ENCODE results near the gene CRYBB1. TPM values are rescaled to one million over a fixed set of nuclear protein-coding genes. Genes with fewer than 3 reads are reported as not detected.

The CRYBB1 gene
- total RNA-seq, 4 donors from 2014 or later: 1.1 to 6.4 TPM; not detected in 2

GRCh38 chr22:26623984-26624383 is 6.2 kb upstream of the CRYBB1 start:
- Histone ChIP-seq H3K27me3 (no peaks in the 10 kb centered on the region), H3K4me1 (peaks cover 0 to 6% (median 1%) of the 10 kb centered on the region in 4 donors), H3K4me3 (no peak overlapping the region), H3K27ac (no peak overlapping the region), H3K9me3 (no peaks in the 10 kb centered on the region), H3K36me3 (no peaks in the 10 kb centered on the region)
- in situ Hi-C loops (cut with MboI; ENCODE audit: low pct_ligation_motif_present in 1 of 4, low pct_unique_long_range_greater_than_20kb in 1 of 4, low sequenced_read_pairs in 3 of 4) (no loop called here), intact Hi-C loops (cut with DNase I; ENCODE audit: low total_unique reads) (no loop called here)
- no peak for DNase-seq
- TF ChIP-seq, protein P1, sequence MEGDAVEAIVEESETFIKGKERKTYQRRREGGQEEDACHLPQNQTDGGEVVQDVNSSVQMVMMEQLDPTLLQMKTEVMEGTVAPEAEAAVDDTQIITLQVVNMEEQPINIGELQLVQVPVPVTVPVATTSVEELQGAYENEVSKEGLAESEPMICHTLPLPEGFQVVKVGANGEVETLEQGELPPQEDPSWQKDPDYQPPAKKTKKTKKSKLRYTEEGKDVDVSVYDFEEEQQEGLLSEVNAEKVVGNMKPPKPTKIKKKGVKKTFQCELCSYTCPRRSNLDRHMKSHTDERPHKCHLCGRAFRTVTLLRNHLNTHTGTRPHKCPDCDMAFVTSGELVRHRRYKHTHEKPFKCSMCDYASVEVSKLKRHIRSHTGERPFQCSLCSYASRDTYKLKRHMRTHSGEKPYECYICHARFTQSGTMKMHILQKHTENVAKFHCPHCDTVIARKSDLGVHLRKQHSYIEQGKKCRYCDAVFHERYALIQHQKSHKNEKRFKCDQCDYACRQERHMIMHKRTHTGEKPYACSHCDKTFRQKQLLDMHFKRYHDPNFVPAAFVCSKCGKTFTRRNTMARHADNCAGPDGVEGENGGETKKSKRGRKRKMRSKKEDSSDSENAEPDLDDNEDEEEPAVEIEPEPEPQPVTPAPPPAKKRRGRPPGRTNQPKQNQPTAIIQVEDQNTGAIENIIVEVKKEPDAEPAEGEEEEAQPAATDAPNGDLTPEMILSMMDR (IDR thresholded peaks at IDR 0.05): no peak
- TF ChIP-seq POLR2A (IDR thresholded peaks at IDR 0.05): no peak
- TF ChIP-seq POLR2AphosphoS5 (IDR thresholded peaks at IDR 0.05): no peak
- no peak for TF ChIP-seq EP300 (IDR thresholded peaks at IDR 0.05; ENCODE audit: low read depth)
- WGBS, 2 donors (ENCODE audit: low coverage in 1 of 2): 92 to 96% methylated on average over 1 of the region's 1 CpG

DNA sequence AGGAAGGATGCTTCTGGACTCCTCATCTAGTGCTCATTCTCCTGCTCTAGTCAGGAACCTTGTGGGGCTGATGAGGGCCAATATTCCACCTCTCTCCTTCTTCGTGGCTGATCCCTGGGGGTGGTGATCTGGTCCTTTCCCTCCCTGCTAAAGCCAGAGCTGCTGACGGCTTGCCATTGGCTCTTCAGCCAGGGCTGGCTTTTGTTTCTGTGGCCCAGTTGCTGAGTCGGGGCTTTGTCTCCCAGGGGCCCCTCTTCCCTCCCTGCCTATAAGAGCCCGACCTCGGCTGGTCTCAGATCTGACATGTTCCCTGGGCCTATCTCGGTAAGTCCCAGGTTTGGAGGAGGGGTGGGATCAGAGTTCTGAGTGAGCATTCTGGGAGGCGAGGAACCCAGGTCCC is 3.8 kb upstream of the CRYBB1 start, which contains the start of gene CRYBA4:
TSS of gene CRYBA4 (plus strand) at position 301 of the 400 bp plus-strand sequence. CDS start 634 bp downstream, outside the sequence.
- H3K9me3 ChIP-seq: no peaks in the 10 kb centered on the region
- intact Hi-C loops (cut with DNase I; ENCODE audit: low total_unique reads) (no loop called here), in situ Hi-C loops (cut with MboI; ENCODE audit: low pct_ligation_motif_present in 1 of 4, low pct_unique_long_range_greater_than_20kb in 1 of 4, low sequenced_read_pairs in 3 of 4) (no loop called here)
- H3K4me1 ChIP-seq: peaks cover 0 to 2% (median 0%) of the 10 kb centered on the region in 4 donors
- H3K27me3 ChIP-seq: no peaks in the 10 kb centered on the region
- no peaks in the 10 kb centered on the region for H3K36me3 ChIP-seq
- DNase-seq: no peak
- no peak within 1 kb of the TSS for H3K27ac ChIP-seq
- TF ChIP-seq POLR2AphosphoS5 (IDR thresholded peaks at IDR 0.05): no peak
- TF ChIP-seq EP300 (IDR thresholded peaks at IDR 0.05; ENCODE audit: low read depth): no peak
- TF ChIP-seq POLR2A (IDR thresholded peaks at IDR 0.05): no peak
- TF ChIP-seq, protein P1 (IDR thresholded peaks at IDR 0.05): no peak
- H3K4me3 ChIP-seq: no peak within 1 kb of the TSS
- 73% methylated on average over 7 of the region's 7 CpGs; no CpG with 5 or more reads in 1 of the 2 donors for WGBS, 2 donors (ENCODE audit: low coverage in 1 of 2)

DNA sequence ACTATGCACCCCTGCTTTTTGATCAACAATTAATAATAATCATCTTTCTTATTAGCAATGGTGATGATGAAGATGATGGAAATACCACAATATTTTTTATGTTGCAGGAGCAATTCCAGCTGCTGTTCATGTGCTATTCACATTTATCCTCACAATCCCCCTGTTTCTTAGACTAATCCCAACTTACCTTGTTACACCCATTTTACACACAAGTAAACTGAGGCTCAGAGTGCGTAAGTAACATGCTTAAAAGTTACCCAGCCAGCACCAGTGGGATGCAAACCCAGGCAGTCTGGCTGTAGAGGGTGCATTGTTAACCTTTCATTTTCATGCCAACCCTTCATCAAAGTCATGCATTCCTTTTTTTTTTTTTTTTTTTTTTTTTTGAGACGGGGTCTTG is 2.4 kb upstream of the CRYBB1 start:
- Histone ChIP-seq H3K27me3 (no peaks in the 10 kb centered on the region), H3K4me1 (peaks cover 0 to 2% (median 0%) of the 10 kb centered on the region in 4 donors), H3K27ac (no peak overlapping the region), H3K9me3 (no peaks in the 10 kb centered on the region), H3K4me3 (no peak overlapping the region), H3K36me3 (no peaks in the 10 kb centered on the region)
- in situ Hi-C loops (cut with MboI; ENCODE audit: low pct_ligation_motif_present in 1 of 4, low pct_unique_long_range_greater_than_20kb in 1 of 4, low sequenced_read_pairs in 3 of 4): no loop called here
- intact Hi-C loops (cut with DNase I; ENCODE audit: low total_unique reads): no loop called here
- DNase-seq: no peak
- 93 to 100% methylated on average over 1 to 2 of the region's 2 CpGs for WGBS, 2 donors (ENCODE audit: low coverage in 1 of 2)
- TF ChIP-seq, protein P1 (IDR thresholded peaks at IDR 0.05): no peak
- TF ChIP-seq EP300 (IDR thresholded peaks at IDR 0.05; ENCODE audit: low read depth): no peak
- no peak for TF ChIP-seq POLR2A (IDR thresholded peaks at IDR 0.05)

DNA sequence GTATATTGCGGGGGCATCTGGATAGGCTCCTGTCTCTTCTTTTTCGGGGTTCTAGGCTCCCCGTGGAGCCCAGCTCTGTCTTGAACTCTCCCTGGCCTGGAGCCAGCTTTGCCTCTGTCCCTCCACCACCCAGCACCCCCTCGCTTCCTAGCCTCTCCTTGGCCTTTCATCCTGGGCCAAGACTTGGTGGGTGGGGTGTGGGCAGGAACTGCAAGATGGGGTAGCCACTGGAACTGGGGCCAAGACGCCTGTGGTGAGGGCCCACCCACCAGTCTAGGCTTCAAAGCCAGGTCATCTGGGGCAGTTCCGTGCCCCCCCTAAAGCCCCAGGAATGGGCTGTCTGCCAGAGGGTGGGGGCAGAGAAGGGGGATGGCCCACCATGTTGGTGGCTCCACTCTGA is 1.7 kb upstream of the CRYBB1 start:
- Histone ChIP-seq H3K27me3 (peaks cover under 1% of the 10 kb centered on the region), H3K36me3 (no peaks in the 10 kb centered on the region), H3K4me1 (peaks cover 0 to 2% (median 0%) of the 10 kb centered on the region in 4 donors), H3K4me3 (no peak overlapping the region), H3K9me3 (no peaks in the 10 kb centered on the region), H3K27ac (no peak overlapping the region)
- no peak for TF ChIP-seq POLR2A (IDR thresholded peaks at IDR 0.05)
- TF ChIP-seq EP300 (IDR thresholded peaks at IDR 0.05; ENCODE audit: low read depth): no peak
- TF ChIP-seq, protein P1 (IDR thresholded peaks at IDR 0.05): no peak
- no peak for TF ChIP-seq POLR2AphosphoS5 (IDR thresholded peaks at IDR 0.05)
- intact Hi-C loops (cut with DNase I; ENCODE audit: low total_unique reads): no loop called here
- DNase-seq: no peak
- in situ Hi-C loops (cut with MboI; ENCODE audit: low pct_ligation_motif_present in 1 of 4, low pct_unique_long_range_greater_than_20kb in 1 of 4, low sequenced_read_pairs in 3 of 4): no loop called here
- WGBS, 2 donors (ENCODE audit: low coverage in 1 of 2): 63% methylated on average over 6 of the region's 6 CpGs; no CpG with 5 or more reads in 1 of the 2 donors

Measured in transverse colon (tissue), 4 donors.